Fibroblast of upper back skin (primary cell): ENCODE results near the gene H2AZ1.

Experiments used
- DNase-seq: peaks from one replicate; pipeline ENCODE4 v3.0.0-alpha.2; 2013

The H2AZ1 gene

GRCh38 chr4:99945718-99946355 is 4.2 kb downstream of the H2AZ1 start:
- DNase-seq, result peak; percentile 7

- DNase-seq, result no peak
Observed at GRCh38 chr4:99943904-99944437, 6.1 kb downstream of the H2AZ1 start.

- DNase-seq, result no peak
Observed at GRCh38 chr4:99938243-99938753, 11.8 kb downstream of the H2AZ1 start.

- no peak for DNase-seq
Observed at GRCh38 chr4:99934891-99935290, 15.2 kb downstream of the H2AZ1 start.

GRCh38 chr4:99927566-99927965 is 22.5 kb downstream of the H2AZ1 start:
- no peak for DNase-seq

- DNase-seq, result no peak
Observed at GRCh38 chr4:99921174-99921573, 28.9 kb downstream of the H2AZ1 start.

GRCh38 chr4:99918656-99919055 is 31.4 kb downstream of the H2AZ1 start:
- no peak for DNase-seq

- DNase-seq, result no peak
Observed at GRCh38 chr4:99917575-99917974, 32.5 kb downstream of the H2AZ1 start.

- DNase-seq, result peak; percentile 16
Observed at GRCh38 chr4:99915449-99915848, 34.6 kb downstream of the H2AZ1 start.
